Coronary artery (tissue), 2 donors: ENCODE data around the gene KAT8.

ENCODE experiments used
- DNase-seq: peaks from one replicate; pipeline ENCODE4 v3.0.0-alpha.2; 2017; ENCODE audit warnings: low spot score
- H3K27ac ChIP-seq, 2 donors: fragments of 200-600 bp; sonication (generic); one replicate each; pipeline ENCODE4 v1.5.1; 2016 to 2019
- H3K4me3 ChIP-seq: fragments of 200-600 bp; sonication (generic); 2 replicates; pipeline ENCODE4 v1.5.1; 2016; ENCODE audit warnings: mild to moderate bottlenecking, moderate library complexity
- CTCF ChIP-seq: fragments of 200-600 bp; sonication (generic); IDR thresholded peaks from one replicate; pipeline ENCODE4 v1.5.1; 2019; ENCODE audit warnings: antibody characterized with exemption

Gene KAT8

GRCh38 chr16:31128711-31129567, 11.5 kb downstream of the KAT8 start:
- no peak overlapping the region for H3K4me3 ChIP-seq
- TF ChIP-seq CTCF, result no peak
- no peak for DNase-seq
- peak overlapping the region; percentile 46 to 85 for H3K27ac ChIP-seq

- Histone ChIP-seq H3K27ac (peak overlapping the region; percentile 46 to 85), H3K4me3 (no peak overlapping the region)
- no peak for DNase-seq
- TF ChIP-seq CTCF, result no peak
Measured at GRCh38 chr16:31129568-31130335, 12.3 kb downstream of the KAT8 start.

- DNase-seq, result no peak
- peak overlapping the region in 1 of 2 donors; percentile 85 for H3K27ac ChIP-seq
- TF ChIP-seq CTCF, result no peak
- H3K4me3 ChIP-seq, result no peak overlapping the region
Measured at GRCh38 chr16:31130336-31130891, 12.9 kb downstream of the KAT8 start.

GRCh38 chr16:31130899-31131298, 13.4 kb downstream of the KAT8 start:
- Histone ChIP-seq H3K4me3 (no peak overlapping the region), H3K27ac (peak overlapping the region in 1 of 2 donors; percentile 85)
- no peak for DNase-seq
- no peak for TF ChIP-seq CTCF

GRCh38 chr16:31131416-31131815, 14.0 kb downstream of the KAT8 start:
- no peak overlapping the region for H3K4me3 ChIP-seq
- TF ChIP-seq CTCF, result no peak
- H3K27ac ChIP-seq, result no peak overlapping the region
- no peak for DNase-seq

GRCh38 chr16:31131841-31132271, 14.4 kb downstream of the KAT8 start:
- Histone ChIP-seq H3K27ac (no peak overlapping the region), H3K4me3 (no peak overlapping the region)
- no peak for TF ChIP-seq CTCF
- no peak for DNase-seq
